SH-SY5Y (cell line): ENCODE results near the gene MEIOSIN.

Experiments
- GATA2 ChIP-seq: IDR thresholded peaks from 2 replicates; pipeline ENCODE4 v1.6.1; 2011; ENCODE audit warnings: mild to moderate bottlenecking, low read depth, low read length
- GATA3 ChIP-seq: IDR thresholded peaks from 2 replicates; pipeline ENCODE4 v1.6.1; 2011; ENCODE audit warnings: low read depth, mild to moderate bottlenecking, low read length, moderate library complexity

MEIOSIN gene

GRCh38 chr19:45733160-45733810, at the start of gene MEIOSIN:
TSS of gene MEIOSIN (plus strand) at chr19:45733439. CDS start at chr19:45735377, 1,938 bp downstream.
- TF ChIP-seq GATA3 = no peak
- no peak for TF ChIP-seq GATA2

DNA sequence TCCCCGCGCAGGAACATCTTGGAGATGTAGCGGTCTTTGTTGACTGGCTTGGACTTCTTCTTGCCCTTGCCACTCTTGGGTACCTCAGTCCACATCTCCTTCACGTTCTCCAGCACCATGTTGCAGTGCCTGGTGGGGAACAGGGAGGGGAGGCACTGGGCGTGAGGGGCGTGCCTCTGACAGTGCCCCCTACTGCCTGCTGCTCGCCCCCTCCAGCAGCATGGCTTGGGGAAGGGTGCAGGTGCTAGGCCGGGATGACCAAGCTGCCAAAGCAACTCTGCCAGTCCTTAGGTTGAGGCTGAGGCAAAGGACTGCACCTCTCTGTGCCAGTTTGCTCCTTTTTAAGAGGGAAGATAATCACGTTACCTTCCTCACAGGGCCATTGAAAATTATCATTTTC, 45.6 kb upstream of the MEIOSIN start:
- TF ChIP-seq GATA2 (no peak), GATA3 (no peak)

GRCh38 chr19:45691516-45692186, 41.6 kb upstream of the MEIOSIN start, which contains the start of gene SNRPD2:
TSS of gene SNRPD2 (minus strand) at chr19:45691953. CDS start at chr19:45691888, 65 bp downstream.
- TF ChIP-seq GATA2 (peak; percentile 82), GATA3 (no peak)

DNA sequence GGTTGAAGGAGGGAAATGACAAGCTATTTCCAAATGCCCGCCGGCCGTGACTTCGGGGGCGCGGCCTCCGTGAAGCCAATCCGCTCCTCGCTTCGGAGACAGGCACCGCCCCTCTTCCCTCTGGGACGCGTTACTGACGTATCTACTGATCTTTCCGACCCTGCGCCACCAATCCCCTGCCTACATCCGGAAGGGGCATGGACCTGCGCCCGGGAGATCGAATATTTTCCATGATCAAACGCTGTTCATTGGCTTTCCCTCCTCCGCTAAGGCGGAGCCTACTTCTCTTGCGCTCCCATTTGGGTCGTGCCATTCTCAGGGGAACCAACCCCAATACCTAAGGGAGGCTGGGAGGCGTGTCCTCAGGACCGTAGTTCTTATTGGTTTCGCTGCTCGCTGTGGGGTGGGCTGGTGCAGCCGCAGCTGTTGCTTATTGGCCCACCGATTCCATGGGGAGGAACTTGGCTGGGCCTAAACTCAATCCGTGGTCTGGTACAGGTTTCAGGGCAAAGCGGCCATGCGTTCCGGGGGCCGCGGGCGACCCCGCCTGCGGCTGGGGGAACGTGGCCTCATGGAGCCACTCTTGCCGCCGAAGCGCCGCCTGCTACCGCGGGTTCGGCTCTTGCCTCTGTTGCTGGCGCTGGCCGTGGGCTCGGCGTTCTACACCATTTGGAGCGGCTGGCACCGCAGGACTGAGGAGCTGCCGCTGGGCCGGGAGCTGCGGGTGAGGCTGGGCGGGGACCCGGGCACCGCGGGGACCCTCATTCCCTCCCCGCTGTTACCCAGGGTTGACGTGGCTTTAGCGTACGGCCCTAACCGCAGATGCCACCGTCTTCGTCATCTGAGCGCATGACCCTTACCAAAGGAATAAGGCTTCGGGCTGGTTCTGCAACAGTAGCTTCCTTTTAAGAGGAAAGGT, 40.8 kb upstream of the MEIOSIN start, which contains the start of gene QPCTL:
Gene QPCTL, plus strand, starts transcription at position 480 of the 919 bp plus-strand sequence. Its CDS starts 38 bp downstream, at position 518.
- TF ChIP-seq GATA3 (no peak), GATA2 (peak; percentile 92)

DNA sequence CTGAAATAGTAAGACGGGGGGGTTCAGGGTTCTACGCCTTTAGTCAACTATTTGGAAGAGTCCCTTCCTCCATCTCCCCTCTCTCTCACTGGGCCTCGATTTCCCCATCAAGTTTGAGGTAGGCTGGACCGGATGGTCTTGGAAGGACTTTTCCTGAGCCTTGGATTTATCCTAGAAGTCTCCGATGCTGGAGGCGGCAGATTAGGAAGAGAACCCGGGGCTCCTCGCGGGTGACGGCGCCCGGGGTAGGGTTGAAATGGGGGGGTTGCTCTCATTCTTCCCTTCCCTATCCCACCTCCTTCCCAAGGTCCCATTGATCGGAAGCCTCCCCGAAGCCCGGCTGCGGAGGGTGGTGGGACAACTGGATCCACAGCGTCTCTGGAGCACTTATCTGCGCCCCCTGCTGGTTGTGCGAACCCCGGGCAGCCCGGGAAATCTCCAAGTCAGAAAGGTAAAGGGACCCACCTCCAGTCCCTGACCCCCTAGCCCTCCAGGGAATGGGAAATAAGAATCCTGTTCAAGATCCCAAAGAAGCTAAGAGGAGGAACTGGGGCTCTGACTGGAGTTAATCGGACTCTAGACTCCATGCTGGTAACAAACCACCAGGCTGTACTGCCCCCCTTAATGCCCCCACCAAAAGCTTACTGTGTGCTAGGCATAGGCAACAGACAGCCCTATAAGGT, 40.0 kb upstream of the MEIOSIN start:
- TF ChIP-seq GATA3 (no peak), GATA2 (no peak)

GRCh38 chr19:45701676-45702075, 31.6 kb upstream of the MEIOSIN start:
- TF ChIP-seq GATA3 = no peak
- TF ChIP-seq GATA2 = no peak

DNA sequence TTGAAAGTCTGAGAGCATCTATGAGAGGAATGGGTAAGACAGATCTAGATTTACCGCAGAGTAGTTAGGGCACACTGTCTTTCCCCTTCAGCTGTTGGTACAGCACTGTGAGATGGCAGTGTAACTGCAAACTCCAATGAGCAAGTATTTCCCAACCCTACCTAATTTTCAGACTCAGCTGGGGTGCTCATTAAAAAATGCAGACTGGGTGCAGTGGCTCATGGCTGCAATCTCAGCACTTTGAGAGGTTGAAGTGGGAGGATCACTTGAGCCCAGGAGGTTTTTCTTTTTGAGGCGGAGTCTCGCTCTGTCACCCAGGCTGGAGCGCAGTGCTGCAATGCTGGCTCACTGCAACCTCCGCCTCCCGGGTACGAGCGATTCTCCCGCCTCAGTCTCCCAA, 28.1 kb upstream of the MEIOSIN start:
- TF ChIP-seq GATA3 = no peak
- TF ChIP-seq GATA2 = no peak

DNA sequence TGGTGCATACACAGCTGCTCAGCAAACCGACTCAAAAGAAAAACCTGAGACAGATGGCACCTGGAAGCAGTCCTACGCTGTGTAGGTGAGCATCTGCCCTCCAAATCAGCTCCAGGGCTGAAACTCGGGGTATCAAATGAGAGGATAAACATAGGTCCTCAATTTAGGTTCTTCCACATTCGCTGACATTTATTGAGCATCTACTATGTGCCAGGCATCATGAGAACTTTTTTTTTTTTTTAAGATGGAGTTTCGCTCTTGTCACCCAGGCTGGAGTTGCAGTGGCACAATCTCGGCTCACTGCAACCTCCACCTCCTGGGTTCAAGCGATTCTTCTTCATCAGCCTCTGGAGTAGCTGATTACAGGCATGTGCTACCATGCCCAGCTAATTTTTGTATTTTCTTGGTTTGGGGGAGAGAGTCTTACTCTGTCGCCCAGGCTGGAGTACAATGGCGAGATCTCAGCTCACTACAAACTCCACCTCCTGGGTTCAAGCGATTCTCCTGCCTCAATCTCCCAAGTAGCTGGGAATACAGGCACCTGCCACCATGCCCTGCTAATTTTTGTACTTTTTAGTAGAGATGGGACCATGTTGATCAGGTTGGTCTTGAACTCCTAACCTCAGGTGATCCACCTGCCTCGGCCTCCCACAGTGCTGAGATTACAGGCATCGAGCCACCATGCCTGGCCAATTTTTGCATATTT, 27.4 kb upstream of the MEIOSIN start:
- TF ChIP-seq GATA2 (no peak), GATA3 (no peak)

GRCh38 chr19:45710356-45711130, 22.7 kb upstream of the MEIOSIN start:
- TF ChIP-seq GATA3 (no peak), GATA2 (no peak)

GRCh38 chr19:45711851-45712698, 21.2 kb upstream of the MEIOSIN start:
- no peak for TF ChIP-seq GATA2
- TF ChIP-seq GATA3 = no peak

- TF ChIP-seq GATA2 = no peak
- no peak for TF ChIP-seq GATA3
Measured at GRCh38 chr19:45712699-45713067, 20.6 kb upstream of the MEIOSIN start.
